K562 (cell line): ENCODE results near the gene ZNF577. TPM values are rescaled to one million over a fixed set of nuclear protein-coding genes. Genes with fewer than 3 reads are reported as not detected.

Experiments used
- ATAC-seq: fragments of 200-7000 bp; cut with Tn5 transposase; 3 replicates; pipeline ENCODE4 v1.9.1; 2020; ENCODE audit warnings: moderate library complexity
- BruUV-seq: library from RNA; stranded (reverse); fragments of 400-500 nt; replicated peaks from 2 replicates; lab custom pipeline; 2021; lab: Mats Ljungman, UMichigan
- CTCF ChIA-PET: fragments of 300-600 bp; formaldehyde crosslinking; extraction: SDS; loops from one replicate; lab custom pipeline; 2021; ENCODE audit warnings: low intra/inter-chr PET ratio; lab: Yijun Ruan, JAX
- POLR2A ChIA-PET: fragments of 300-600, 350-650 bp; sonication (Branson Sonifier 250); formaldehyde crosslinking; extraction: SDS; loops from one replicate; lab custom pipeline; 2021; ENCODE audit warnings: antibody characterized with exemption, inconsistent platforms; lab: Yijun Ruan, JAX
- DNase-seq, 4 experiments: peaks; one replicate each; pipeline versions ENCODE4 v3.0.0 to v3.0.0-alpha.2; 2011 to 2018; ENCODE audit warnings: low spot score in 3 of 4, mixed read lengths in 3 of 4; ENCODE audit errors: extremely low read depth in 1 of 4
- FAIRE-seq: peaks from 2 replicates; lab custom pipeline; 2011; peaks lifted over from hg19 to GRCh38; lab: Jason Lieb, UNC
- H2AFZ ChIP-seq: 2 replicates; pipeline ENCODE4 v1.6.0; 2011; ENCODE audit warnings: low read depth, low read length, control low read depth, inconsistent platforms
- H3K27ac ChIP-seq: fragments of 200-600 bp; 3 replicates; pipeline ENCODE4 v1.8.0; 2011; ENCODE audit warnings: low read depth, mild to moderate bottlenecking, control low read depth, inconsistent platforms, low read length, moderate library complexity, mixed read lengths; ENCODE audit errors: extremely low read depth
- H3K27me3 ChIP-seq, 2 experiments: fragments of 300-600 bp in 1 of 2; 2 replicates in 1 of 2; 3 replicates in 1 of 2; pipeline versions ENCODE4 v1.6.0 to v1.8.0; 2011; ENCODE audit warnings: inconsistent platforms in 2 of 2, low read length in 2 of 2, mild to moderate bottlenecking in 1 of 2, mixed read lengths in 1 of 2, moderate library complexity in 1 of 2; ENCODE audit not compliant: control insufficient read depth in 2 of 2, insufficient read depth in 2 of 2
- H3K36me3 ChIP-seq: fragments of 300-600 bp; 3 replicates; pipeline ENCODE4 v1.8.0; 2011; ENCODE audit warnings: mild to moderate bottlenecking, low read length, inconsistent platforms; ENCODE audit not compliant: control insufficient read depth, insufficient read depth
- H3K4me1 ChIP-seq, 2 experiments: fragments of 200-600 bp in 1 of 2; replicated peaks in 1 of 2; 2 replicates in 1 of 2; 3 replicates in 1 of 2; pipeline versions ENCODE4 v1.5.1 to v1.8.0; 2011; ENCODE audit warnings: inconsistent platforms in 2 of 2, low read length in 2 of 2, mild to moderate bottlenecking in 1 of 2, mixed read lengths in 1 of 2, moderate library complexity in 1 of 2; ENCODE audit not compliant: control insufficient read depth in 2 of 2, insufficient read depth in 2 of 2
- H3K4me2 ChIP-seq: 2 replicates; pipeline ENCODE4 v1.6.1; 2011; ENCODE audit warnings: low read length, control low read depth, inconsistent platforms, mixed read lengths; ENCODE audit not compliant: insufficient read depth
- H3K4me3 ChIP-seq: fragments of 200-600 bp; sonication (generic), shearing (Covaris generic); 2 replicates; pipeline ENCODE4 v1.5.1; 2016; ENCODE audit warnings: control low read depth, inconsistent platforms
- H3K79me2 ChIP-seq: fragments of 200-600 bp; 3 replicates; pipeline ENCODE4 v1.8.0; 2011; ENCODE audit warnings: low read length, inconsistent platforms; ENCODE audit not compliant: control insufficient read depth, insufficient read depth
- H3K9ac ChIP-seq, 2 experiments: 2 replicates each; pipeline versions ENCODE4 v1.6.0 to v1.6.1; 2011; ENCODE audit warnings: low read depth in 2 of 2, low read length in 2 of 2, control low read depth in 1 of 2, inconsistent platforms in 1 of 2, mild to moderate bottlenecking in 1 of 2, mixed read lengths in 1 of 2; ENCODE audit not compliant: insufficient read depth in 1 of 2
- H3K9me1 ChIP-seq: one replicate; pipeline ENCODE4 v1.6.0; 2011; ENCODE audit warnings: inconsistent platforms, mild to moderate bottlenecking, low read length, moderate library complexity; ENCODE audit not compliant: control insufficient read depth, insufficient read depth
- H3K9me3 ChIP-seq: replicated peaks from 2 replicates; pipeline ENCODE4 v1.5.1; 2011; ENCODE audit warnings: low read depth, low read length, inconsistent platforms; ENCODE audit not compliant: control insufficient read depth, insufficient read depth
- H4K20me1 ChIP-seq: replicated peaks from 2 replicates; pipeline ENCODE4 v1.6.1; 2011; ENCODE audit warnings: low read length, inconsistent platforms, mixed read lengths; ENCODE audit not compliant: control insufficient read depth, insufficient read depth
- ESRRA ChIP-seq: fragments of 450-650 bp; IDR thresholded peaks from 2 replicates; pipeline ENCODE4 v1.6.1; 2014; ENCODE audit warnings: low read depth, mild to moderate bottlenecking, moderate library complexity, borderline replicate concordance
- FOSL1 ChIP-seq: fragments of 200-800 bp; sonication (Bioruptor generic); conservative IDR thresholded peaks from 2 replicates; pipeline ENCODE4 v1.6.1; 2016; ENCODE audit warnings: missing genetic modification characterization, missing compliant biosample characterization
- MLX ChIP-seq, 2 experiments: fragments of 450-650 bp in 1 of 2; sonication (generic) in 1 of 2; formaldehyde crosslinking; conservative IDR thresholded peaks; 2 replicates each; pipeline versions ENCODE4 v1.4.0 to v1.8.1; 2020 to 2022; ENCODE audit warnings: mild to moderate bottlenecking in 1 of 2, missing genetic modification reagents in 1 of 2
- NFYB ChIP-seq: IDR thresholded peaks from 2 replicates; pipeline ENCODE4 v1.6.1; 2011; ENCODE audit warnings: mild to moderate bottlenecking, moderate library complexity; ENCODE audit not compliant: insufficient read length; ENCODE audit errors: extremely low read depth
- RBM25 ChIP-seq: fragments of 200-400 bp; formaldehyde crosslinking; IDR thresholded peaks from 2 replicates; pipeline ENCODE4 v1.6.1; 2018; ENCODE audit warnings: low read length, low read depth, moderate library complexity; ENCODE audit not compliant: severe bottlenecking
- WGBS: fragments of 100-300 bp; shearing (Covaris generic); methylation state at CpG from one replicate; pipeline ENCODE4 v1.1.6; 2016; ENCODE audit warnings: low coverage, mixed read lengths; ENCODE audit not compliant: insufficient coverage; ENCODE audit errors: missing lambda C conversion rate; 5-methylcytosine and 5-hydroxymethylcytosine counted together
- in situ Hi-C: fragments of 300-500 bp; cut with MboI; formaldehyde crosslinking; loops from 4 replicates; pipeline ENCODE4 v1.15.0; 2018; ENCODE audit warnings: inconsistent platforms, mixed read lengths
- intact Hi-C: fragments of 100-400 bp; cut with micrococcal nuclease; formaldehyde crosslinking; loops from 2 replicates; pipeline ENCODE4 v1.14.2; 2022
- polyA plus RNA-seq, 8 experiments: library from polyadenylated mRNA; depleted of rRNA in 4 of 8; stranded (reverse) in 5 of 8; unstranded in 3 of 8; fragments of >200 nt; fragmentation: Nextera tagmentation in 2 of 8; fragmentation: Illumina TruSeq in 1 of 8; extraction: Ambion mirVana in 2 of 8; extraction: Trizol in 1 of 8; gene quantifications; 2 replicates each; pipeline versions ENCODE4 v1.2.1 to v1.2.3, GENCODE V29; 2011 to 2014; ENCODE audit warnings: inconsistent platforms in 1 of 8, missing spikeins in 1 of 8
- total RNA-seq, 7 experiments: library from RNA; depleted of rRNA in 6 of 7; stranded (reverse); fragments of >200 nt in 6 of 7; fragmentation: Illumina TruSeq in 2 of 7; extraction: Trizol in 2 of 7; gene quantifications; 2 replicates each; pipeline versions ENCODE4 v1.2.1 to v1.2.3, GENCODE V29; 2011 to 2021; ENCODE audit warnings: low replicate concordance in 1 of 7

Gene ZNF577
- total and polyA plus RNA-seq, 9 of the 15 experiments (the other 6 are each of a cell fraction or from before 2014, with no cell fraction given) = 1.3 to 12.7 (median 7.0) TPM

- no peaks in the 10 kb centered on the region for H3K27me3 ChIP-seq
- H4K20me1 ChIP-seq = no peaks in the 10 kb centered on the region
- intact Hi-C loops = no loop called here
- no peak overlapping the region for H3K27ac ChIP-seq
- TF ChIP-seq FOSL1 (tag) (no peak), NFYB (peak; percentile 59), RBM25 (peak; percentile 59), ESRRA (no peak), MLX (CRISPR knock-in tag; conservative IDR thresholded peaks at IDR 0.05) (no peak)
- no peak overlapping the region for H3K4me3 ChIP-seq
- H3K9me1 ChIP-seq = no peaks in the 10 kb centered on the region
- ChIA-PET CTCF (no interaction called here), POLR2A (interaction anchor here (0.8 kb wide), 1 partner anchor 10 kb away, joined by 3 read pairs; no protein-coding TSS in a partner anchor)
- DNase-seq = peak in 3 of 4 experiments; percentile 10 to 35 (median 22)
- no peaks in the 10 kb centered on the region for H3K79me2 ChIP-seq
- FAIRE-seq = no peak
- no peak overlapping the region for H3K9ac ChIP-seq
- no peaks in the 10 kb centered on the region for H3K4me1 ChIP-seq
- BruUV-seq = no TSS peak
- in situ Hi-C loops = no loop called here
- H3K36me3 ChIP-seq = no peaks in the 10 kb centered on the region
- no peak overlapping the region for H2AFZ ChIP-seq
- no peak overlapping the region for H3K4me2 ChIP-seq
- ATAC-seq = no peak
- peaks cover 4% of the 10 kb centered on the region for H3K9me3 ChIP-seq
- 52% methylated on average over 2 of the region's 2 CpGs for WGBS
Measured at GRCh38 chr19:51837145-51837544, 50.6 kb downstream of the ZNF577 start.
